NCI-H345 (cell line): ENCODE data around the gene CPOX.
"Not testable (repeated sequence)": the region's sequence is repeated elsewhere in the genome, so short reads cannot be mapped to it uniquely, and the experiment has no call there.

Experiments used
- DNase-seq: peaks from one replicate; lab custom pipeline; 2025; lab: John Stamatoyannopoulos, UW

The CPOX gene

DNA sequence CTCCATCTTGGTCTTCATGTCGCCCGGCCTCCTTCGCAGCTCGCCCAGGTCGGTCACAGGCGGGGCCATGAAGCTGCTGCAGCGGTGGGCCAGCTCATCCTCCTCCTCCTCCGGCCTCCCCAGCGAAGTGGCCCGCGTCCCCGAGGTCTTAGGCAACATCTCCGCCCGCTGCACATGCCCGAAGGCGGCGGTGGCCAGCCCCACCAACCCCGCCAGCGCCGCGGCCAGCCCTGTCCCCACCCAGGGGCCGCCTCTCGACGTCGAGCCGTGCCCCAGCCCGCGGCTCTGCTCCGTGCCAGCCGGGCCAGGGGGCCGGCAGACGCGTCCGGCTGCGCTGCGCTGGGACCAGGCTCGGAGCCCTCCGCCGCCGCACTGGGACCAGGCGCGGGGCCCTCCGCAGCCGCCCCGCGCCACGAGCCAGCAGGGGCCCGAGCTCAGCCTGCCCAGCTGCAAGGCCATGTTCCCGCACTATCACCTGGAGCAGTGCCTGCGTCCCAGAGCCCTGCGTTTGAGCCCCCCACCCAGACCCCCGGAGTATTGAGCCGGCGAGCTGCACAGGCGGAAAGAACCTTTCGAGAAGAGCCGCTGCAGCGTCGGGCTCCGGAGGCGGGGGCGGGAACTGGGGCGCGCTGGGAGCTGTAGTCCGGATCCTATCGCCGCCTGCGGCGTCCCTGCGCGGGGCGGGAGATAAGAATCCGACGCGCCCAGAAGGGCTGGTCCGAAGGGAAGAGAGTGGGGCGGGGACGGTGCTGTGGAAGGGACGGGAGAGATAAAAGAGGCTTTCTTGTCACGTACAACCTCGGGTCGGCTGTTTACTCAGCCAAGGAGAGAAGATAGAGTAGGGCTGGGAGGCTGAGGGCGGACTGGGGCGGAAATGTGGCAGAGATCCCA is at the start of gene CPOX:
Gene CPOX (minus strand): TSS at position 566 of the 891 bp plus-strand sequence. CDS start 107 bp downstream, at position 459.
- peak; percentile 84 for DNase-seq

DNA sequence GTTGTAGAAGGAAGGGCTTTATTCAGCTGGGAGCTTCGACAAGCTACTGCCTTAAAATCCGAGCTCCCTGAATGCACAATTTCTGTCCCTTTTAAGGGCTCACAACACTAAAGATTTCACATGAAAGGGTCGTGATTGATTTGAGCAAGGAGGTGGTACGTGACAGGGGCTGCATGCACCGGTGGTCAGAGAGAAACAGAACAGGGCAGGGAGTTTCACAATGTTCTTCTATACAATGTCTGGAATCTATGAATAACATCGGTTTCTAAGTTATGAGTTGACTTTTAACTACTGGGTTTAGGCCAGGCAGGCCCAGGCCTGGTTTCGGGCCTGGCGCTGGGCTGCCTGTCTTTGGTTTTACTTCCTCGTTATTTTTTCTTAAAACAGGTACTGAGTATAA is 49.4 kb upstream of the CPOX start:
- DNase-seq: not testable (repeated sequence)

DNA sequence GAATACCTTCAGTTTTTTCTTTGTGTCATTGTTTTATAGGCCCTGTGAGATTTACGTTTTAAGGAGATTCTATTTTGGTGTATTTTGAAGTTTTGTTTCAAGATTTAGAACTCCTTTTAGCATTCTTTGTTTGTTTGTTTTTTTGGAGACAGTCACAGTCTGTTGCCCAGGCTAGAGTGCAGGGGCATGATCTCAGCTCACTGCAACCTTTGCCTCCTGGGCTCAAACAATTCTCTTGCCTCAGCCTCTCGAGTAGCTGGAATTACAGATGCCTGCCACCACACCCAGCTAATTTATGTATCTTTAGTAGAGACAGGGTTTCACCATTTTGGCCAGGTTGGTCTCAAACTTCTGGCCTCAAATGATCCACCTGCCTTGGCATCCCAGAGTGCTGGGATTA is 48.3 kb upstream of the CPOX start:
- DNase-seq: not testable (repeated sequence)

DNA sequence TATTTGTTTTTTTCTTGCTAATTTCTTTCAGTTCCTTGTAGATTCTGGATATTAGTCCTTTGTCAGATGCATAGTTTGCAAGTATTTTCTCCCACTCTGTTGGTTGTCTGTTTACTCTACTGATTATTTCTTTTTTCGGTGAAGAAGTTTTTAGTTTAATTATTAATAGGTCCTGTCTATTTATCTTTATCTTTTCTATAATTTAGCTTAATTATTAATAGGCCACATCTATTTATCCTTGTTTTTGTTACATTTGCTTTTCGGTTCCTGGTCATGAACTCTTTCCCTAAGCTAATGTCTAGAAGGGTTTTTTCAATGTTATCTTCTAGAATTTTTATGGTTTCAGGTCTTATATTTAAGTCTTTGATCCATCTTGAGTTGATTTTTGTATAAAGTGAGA is 45.1 kb upstream of the CPOX start:
- not testable (repeated sequence) for DNase-seq

DNA sequence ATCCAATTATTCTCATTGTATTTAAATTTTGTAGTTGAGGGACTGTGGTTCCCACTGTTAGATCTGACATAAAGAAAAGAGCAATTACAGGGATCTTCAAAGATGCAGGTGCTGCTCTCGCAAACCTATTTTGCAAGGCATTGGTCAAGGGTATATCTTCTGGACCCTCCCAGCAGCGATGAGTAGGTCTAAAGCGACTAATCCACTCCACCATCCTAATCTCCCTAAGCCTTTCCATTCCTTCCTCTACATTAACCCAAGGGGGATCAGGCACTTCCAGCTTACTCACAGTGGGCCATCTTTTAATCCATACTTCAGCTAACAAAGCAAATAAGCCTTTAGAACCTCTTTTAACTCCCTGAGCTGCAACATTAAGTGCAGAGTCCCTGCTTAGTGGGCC is 37.0 kb upstream of the CPOX start:
- DNase-seq: no peak

DNA sequence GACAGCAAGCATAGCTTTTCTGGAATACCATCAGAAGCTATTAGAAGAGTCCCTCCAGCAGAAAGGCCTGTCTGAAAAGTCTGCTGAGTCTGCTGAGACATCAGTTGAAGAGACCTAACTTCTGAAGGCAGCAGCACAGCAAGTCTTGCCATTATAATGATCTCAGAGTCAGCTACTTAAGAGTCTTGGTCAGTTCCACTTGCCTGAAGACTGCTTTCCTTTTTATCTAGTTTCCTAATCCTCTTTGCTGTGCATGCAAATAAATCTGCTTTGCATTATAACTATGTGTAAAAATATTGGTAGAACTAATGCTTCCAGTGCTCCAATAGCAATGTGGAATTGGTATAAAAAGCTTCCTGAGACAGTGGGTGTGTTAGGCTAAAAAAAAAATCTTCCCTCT is 34.9 kb upstream of the CPOX start:
- no peak for DNase-seq

DNA sequence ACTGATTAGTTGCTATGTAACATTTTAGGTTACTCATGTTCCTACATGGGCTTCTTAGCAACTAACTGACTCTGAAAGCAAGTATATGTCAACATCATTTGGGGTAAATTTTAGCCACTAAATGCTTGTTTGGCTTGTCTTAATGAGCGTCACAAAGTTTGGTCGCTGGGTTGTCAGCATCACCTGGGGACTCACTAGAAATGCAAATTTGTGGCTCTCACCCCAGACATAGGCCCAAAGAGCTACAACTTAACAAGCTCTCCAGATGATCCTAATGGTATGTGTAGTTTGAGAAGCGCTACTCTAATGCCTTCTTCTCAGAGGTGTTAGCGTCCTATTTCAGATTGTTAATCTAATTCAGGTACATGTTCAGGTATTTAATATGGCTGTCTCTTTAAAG is 32.7 kb upstream of the CPOX start:
- DNase-seq: no peak

DNA sequence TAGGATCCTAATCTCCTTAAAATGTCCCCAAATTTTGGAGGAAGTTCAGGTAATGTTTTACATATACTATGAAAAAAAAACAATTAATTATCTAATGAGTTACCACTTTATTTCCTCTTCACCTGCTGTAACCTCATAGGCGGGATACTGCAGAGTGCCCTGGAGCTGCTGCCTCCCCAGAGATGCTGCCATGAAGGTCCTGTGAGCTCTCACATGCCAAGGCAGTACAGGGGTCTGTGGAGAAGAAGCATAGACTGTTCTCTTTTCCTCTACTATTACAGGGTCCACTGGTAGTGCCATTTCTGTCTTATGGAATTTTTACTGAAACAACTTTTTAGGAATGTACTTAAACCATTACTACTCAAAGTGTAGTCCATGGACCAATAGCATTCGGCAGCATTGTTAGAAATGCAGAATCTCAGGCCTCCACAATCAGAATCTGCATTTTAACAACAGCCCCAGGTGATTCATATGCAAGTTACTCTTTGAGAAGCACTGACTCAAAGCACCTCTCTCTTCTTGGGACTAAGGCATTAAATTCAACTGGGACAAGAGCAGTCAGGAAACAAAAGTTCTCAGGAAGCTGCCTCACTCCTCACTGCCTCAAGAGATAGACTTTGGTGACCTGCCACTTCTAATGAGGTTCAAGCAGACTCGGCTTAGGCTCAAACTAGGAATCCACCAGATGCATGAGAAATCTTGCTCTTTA is 30.3 kb upstream of the CPOX start:
- no peak for DNase-seq

DNA sequence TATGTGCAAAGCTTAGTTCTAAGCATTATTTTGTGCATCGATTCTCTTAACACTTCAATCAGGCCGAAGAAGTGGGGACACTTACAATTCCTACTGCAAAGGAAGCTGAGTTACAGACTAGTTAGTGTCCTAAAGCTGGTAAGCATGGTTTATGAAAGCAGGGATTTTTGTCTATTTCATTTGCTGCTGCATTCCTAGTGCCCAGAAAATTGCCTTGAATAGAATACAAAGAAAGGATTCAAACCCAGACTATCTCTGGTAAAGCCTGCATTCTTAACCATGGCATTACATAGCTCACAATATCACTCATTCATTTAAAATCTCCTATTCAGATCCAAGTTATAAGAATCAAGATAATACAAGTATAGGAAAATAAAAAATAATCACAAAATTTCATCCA is 24.4 kb upstream of the CPOX start:
- no peak for DNase-seq

DNA sequence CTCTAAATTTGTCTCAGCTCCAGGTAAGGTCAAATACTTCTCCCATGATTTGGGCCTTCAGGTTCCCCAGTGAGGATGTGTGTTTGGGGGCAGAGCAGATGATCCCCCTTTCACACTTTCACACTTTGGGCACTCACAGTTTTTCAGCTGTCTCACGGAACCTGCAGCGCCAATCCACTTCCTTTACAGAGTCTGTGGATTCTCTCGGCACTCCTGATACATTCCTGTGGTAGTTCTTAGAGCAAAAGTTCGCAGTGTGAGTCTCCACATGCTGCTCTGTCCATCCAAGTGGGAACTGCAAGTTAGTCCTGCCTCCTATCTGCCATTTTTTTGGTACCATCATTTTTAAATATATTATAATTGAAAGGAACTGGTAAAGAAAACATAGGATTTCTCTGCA is 20.2 kb upstream of the CPOX start:
- DNase-seq: no peak

DNA sequence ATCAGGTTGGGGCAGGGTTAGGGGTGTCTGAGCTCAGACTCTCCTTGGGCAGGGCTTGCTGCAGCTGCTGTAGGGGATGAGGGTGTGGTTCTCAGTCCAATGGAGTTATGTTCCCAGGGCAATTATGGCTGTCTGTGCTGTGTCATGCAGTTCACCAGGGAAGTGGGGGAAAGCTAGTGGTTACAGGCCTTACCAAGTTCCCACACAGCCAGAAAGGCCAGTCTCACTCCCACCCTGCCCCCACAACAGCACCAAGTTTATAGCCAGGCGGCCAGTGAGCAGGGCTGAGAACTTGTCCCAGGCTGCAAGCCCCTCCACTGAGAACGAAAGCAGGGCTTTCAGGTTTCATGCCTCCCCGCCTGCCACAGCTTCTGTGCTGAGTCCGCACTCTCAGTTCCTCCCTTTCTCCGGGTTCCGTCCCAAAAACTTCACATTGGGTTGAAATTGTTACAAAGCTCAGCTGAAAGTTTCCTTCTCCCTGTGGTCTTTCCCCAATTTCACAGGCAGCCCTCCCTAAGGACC is 19.6 kb upstream of the CPOX start:
- DNase-seq: no peak

DNA sequence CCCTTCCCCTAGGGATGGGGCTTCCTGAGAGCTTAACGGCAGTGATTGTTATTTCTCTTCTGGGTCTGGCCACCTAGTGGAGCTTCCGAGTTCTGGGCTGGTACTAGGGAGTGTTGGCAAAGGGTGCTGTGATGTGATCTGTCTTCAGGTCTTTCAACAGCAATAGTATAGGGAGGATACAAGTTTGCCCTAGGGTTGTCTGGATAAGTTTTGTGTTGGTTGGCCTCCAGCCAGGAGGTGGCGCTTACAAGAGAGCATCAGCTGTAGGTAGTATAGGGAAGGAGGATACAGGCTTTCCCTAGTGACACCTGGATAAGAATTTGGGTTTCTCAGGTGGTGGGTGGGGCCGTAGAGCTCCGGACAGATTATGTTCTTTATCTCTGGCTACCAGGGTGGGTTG is 19.2 kb upstream of the CPOX start:
- DNase-seq: no peak

DNA sequence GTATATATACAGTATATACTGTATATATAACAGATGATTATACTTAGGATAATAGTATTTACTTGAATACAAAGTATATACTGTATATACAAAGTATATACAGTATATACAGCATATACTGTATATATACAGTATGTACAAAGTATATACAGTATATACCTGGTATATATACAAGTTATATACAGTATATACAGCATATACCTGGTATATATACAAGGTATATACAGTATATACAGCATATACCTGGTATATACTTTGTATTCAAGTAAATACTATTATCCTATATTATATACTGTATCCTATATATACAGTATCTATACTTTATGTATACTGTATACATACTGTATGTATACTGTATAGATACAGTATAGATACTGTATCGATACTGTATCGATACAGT is 14.6 kb upstream of the CPOX start:
- DNase-seq: no peak

DNA sequence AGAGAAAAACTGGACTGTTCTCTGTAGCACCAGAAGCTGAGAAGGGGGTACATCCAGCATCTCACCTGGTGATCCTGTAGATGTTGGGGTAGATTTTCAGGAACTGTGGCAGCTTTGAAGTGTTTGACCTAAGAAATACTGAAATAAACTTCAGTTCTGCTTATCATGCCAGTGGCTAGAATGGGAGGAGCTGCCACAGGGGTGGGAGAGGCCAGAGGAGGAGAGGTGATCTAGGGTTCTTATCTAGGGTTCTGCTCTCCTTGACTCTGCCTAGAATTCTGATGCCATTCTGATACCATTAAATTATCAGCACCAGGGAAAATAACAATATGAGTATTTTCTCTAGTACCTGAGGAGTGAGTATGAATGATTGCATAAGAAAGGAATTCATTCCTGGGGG is 10.2 kb upstream of the CPOX start:
- no peak for DNase-seq

DNA sequence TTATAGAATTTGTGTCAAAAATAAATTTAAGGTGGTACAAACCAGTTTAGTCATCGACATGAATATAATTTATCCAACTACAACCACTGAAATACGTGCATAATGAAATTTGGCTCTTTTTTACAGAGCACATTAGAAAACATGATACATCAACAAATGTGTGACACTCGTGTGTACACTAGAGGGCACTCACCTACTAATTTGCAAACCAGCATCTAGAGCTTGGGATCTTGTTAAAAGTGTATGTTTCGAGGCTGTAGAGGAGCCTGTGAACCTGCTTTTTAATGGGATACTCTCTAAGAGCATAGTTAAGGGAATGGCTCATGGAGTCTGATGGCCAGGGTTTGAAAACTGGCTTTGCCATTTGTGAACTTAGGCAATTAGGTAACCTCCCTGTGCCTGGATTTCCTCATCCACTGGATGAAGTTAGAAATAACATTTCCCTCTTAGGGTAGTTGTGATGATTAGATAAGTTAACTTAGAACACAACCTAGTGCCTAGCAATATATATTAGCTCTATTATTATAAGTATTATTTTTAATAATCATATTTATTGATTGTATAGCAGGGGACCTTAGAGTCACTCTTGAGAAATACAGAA is 8.8 kb upstream of the CPOX start:
- peak; percentile 19 for DNase-seq

DNA sequence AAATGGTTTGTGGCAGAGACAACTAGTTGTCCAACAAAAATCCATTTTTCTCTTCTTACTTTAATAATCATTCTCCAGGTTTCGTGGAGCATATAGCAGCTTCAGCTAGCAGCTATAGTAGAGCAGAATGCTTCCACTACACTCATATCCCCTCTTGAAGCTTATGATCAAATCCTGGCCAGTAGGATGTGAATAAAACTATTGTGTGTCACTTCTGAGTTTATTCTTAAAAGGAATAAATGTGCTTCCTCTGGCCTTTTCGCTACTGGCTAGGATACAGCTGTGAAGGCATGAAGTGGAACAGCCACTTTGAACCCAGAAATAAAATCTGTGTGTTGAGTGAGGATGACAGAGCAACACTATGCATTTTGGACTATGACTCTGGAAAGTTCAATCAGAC is 7.8 kb upstream of the CPOX start:
- DNase-seq: no peak

DNA sequence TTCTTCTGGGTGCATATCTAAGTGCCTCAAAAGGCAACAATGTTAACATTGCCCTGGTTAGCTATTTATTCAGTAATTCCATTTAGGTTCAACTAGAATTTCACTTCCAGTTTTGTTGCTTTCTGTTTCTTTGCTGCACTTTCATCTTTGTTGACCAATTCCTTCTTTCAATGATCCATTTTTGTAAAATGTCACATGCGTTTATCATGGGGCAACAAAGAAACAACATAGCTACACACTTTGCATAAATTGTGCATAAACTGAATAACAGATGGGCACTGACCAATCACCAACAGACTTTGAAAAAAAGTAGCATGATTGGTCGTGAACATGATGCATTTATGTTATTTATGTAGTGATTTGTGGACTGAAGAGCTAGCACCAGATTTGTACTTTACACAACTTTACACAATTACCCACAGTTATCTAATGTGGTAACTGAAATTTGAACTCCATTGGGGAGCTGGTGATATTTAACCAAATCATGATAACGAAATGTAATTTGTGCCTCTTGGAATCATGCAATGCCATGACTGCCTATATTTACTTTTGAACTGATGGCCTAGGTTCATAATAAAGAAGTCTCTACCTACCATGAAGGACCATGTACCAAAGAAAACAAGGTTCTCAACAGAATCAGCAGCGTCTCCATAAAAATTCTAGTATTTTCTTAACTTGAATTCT is 7.1 kb upstream of the CPOX start:
- no peak for DNase-seq

DNA sequence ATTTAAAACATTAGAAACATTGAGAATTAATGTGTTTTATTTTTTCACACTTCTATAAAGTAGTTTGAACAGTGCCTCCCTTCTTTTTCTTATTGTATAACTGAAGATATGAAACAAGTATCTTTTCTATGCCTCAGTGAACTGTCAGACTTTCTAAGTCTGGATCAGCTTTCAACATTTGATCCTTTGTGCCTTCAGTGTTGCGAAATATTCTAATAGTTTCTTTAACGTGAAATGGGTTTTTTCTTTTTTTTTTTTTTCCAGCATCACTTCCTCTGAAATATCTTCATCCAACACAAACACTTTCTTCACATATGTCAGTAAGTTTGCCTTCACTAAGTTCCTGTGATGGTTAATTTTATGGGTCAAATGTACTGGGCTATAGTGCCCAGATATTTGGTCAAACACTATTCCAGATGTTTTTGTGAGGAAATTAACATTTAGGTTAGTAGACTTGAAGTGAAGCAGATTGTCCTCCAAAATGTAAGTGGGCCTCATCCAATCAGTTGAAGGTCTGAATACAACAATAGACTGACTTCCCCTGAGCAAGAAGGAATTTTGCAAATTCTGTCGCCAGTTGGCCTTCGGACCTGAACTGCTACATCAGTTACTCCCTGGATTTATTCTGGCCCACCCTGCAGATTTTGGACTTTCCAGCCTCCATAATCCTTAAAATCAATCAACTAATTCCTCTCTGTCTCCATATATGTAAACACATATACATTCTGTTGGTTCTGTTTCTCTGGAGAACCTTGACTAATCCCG is 6.4 kb upstream of the CPOX start:
- DNase-seq: no peak

DNA sequence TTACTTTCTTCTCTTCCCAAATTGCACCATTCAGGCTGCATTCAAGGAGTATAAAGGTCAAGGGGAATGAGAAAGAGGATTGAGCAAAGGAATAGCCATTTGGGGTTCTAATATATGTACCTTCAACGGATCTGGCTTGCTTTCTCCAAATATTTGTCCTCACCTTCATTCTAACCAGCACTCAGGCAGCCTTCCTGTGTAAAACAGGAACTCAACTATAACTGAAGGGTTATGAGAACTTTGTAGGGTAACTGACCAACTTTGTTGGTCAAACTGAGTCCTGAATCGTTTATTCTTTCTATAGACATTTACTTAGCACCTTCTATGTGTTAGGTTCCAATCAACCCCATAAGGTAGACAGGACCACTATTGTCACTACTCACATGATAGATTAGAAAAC is 5.1 kb upstream of the CPOX start:
- no peak for DNase-seq

DNA sequence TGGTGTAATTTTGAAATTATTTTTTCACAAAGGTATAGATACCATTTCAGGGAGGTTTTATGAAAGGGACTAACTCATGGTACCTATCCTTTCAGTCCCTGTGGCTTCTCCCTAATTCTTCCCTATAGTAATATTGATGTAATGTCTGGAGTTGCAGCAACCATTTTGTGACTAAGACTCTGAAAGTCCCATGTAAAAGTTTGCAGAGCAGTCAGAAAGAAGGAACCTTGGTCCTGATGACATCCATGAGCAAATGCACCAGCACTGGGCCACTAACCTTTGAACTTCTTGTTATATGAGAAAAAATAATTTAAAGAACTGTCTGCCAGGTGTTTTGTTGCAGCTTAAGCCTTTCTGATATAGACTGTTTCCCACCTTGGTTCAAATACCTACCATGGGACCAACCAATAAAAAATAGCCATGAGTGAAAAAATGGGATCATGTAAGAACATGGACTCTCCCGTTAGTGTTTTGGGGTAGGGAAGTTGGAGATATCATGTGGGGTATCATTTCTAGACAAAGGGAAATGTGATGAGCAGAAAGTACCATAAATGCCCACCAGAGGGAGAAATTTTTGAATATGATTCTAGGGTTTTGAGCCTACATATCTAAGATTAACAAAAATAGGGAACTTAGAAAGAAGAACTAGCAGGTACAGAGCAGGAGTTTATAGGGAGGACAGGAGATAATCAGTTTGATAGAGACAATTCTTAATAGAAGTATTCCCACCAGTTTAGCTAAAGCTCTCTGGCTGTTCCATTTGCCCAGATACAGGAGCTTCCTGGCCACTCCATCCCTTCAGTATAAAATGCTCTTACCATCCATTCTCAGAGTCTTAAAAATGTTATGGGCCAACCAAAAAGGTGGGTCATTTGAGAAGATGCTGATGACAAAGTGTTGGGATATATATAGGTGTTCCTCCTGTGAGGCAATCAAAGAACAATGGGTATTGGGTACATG is 3.4 kb upstream of the CPOX start:
- DNase-seq: peak; percentile 10
